Measurements from ENCODE around the gene ARMC12. TPM values are rescaled to one million over a fixed set of nuclear protein-coding genes. Genes with fewer than 3 reads are reported as not detected.

Gene ARMC12
- total RNA-seq, 4 donors from 2014 or later: 0.68 to 1.5 TPM; not detected in 2

DNA sequence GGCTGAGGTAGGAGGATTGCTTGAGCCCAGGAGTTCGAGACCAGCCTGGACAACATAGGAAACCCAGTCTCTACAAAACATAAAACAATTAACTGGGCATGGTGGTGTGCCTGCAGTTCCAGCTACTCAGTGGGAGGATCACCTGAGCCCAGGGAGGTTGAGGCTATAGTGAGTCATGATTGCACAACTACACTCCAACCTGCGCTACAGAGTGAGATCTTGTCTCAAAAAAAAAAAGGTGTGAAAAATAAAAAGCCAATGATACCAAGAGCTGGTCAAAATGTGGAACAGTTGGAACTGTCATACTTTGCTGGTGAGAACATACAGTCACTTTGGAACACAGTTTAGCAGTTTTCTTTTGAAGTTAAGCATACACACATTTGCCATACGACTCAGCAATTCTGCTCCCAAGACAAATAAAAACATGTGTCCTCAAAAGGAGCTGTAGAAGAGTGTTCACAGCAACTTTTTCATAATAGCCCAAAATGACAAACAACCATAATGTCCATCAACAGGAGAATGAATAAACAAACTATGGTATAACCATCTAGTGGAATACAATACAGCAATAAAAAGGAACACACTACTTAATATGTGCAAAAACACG is 26.5 kb upstream of the ARMC12 start:
- in situ Hi-C loops (cut with MboI; ENCODE audit: low pct_ligation_motif_present in 1 of 4, low pct_unique_long_range_greater_than_20kb in 1 of 4, low sequenced_read_pairs in 3 of 4): no loop called here
- 84% methylated on average over 4 of the region's 4 CpGs; no CpG with 5 or more reads in 1 of the 2 donors for WGBS, 2 donors (ENCODE audit: low coverage in 1 of 2)
- Histone ChIP-seq H3K27ac (no peak overlapping the region), H3K27me3 (no peaks in the 10 kb centered on the region), H3K4me3 (no peak overlapping the region), H3K36me3 (no peaks in the 10 kb centered on the region), H3K9me3 (no peaks in the 10 kb centered on the region), H3K4me1 (no peaks in the 10 kb centered on the region)
- intact Hi-C loops (cut with DNase I; ENCODE audit: low total_unique reads): no loop called here
- TF ChIP-seq POLR2A (IDR thresholded peaks at IDR 0.05): no peak
- TF ChIP-seq, protein P1, sequence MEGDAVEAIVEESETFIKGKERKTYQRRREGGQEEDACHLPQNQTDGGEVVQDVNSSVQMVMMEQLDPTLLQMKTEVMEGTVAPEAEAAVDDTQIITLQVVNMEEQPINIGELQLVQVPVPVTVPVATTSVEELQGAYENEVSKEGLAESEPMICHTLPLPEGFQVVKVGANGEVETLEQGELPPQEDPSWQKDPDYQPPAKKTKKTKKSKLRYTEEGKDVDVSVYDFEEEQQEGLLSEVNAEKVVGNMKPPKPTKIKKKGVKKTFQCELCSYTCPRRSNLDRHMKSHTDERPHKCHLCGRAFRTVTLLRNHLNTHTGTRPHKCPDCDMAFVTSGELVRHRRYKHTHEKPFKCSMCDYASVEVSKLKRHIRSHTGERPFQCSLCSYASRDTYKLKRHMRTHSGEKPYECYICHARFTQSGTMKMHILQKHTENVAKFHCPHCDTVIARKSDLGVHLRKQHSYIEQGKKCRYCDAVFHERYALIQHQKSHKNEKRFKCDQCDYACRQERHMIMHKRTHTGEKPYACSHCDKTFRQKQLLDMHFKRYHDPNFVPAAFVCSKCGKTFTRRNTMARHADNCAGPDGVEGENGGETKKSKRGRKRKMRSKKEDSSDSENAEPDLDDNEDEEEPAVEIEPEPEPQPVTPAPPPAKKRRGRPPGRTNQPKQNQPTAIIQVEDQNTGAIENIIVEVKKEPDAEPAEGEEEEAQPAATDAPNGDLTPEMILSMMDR (IDR thresholded peaks at IDR 0.05): no peak
- TF ChIP-seq POLR2AphosphoS5 (IDR thresholded peaks at IDR 0.05): no peak
- DNase-seq: no peak

DNA sequence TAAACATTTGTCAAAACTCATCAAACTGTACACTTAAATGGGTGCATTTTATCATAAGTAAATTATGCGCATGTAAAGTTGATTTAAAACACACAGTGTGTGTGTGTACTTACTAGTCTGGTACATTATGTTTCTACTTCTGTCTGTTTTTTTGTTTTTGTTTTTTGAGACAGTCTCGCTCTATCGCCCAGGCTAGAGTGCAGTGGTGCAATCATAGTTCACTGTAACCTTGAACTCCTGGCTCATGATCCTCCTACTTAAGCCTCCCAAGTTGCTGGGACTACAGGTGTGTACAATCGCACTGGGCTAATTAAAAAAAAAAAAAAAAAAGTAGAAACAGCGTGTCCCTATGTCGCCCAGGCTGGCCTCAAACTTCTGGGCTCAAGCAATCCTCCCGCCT is 25.1 kb upstream of the ARMC12 start:
- DNase-seq: no peak
- WGBS, 2 donors (ENCODE audit: low coverage in 1 of 2): 89 to 96% methylated on average over 6 to 7 of the region's 7 CpGs
- no peak for TF ChIP-seq EP300 (IDR thresholded peaks at IDR 0.05; ENCODE audit: low read depth)
- TF ChIP-seq POLR2AphosphoS5 (IDR thresholded peaks at IDR 0.05): no peak
- no peak for TF ChIP-seq POLR2A (IDR thresholded peaks at IDR 0.05)
- TF ChIP-seq, protein P1 (IDR thresholded peaks at IDR 0.05): no peak
- Histone ChIP-seq H3K4me3 (no peak overlapping the region), H3K27ac (no peak overlapping the region), H3K4me1 (peaks cover 0 to 1% (median 0%) of the 10 kb centered on the region in 4 donors), H3K27me3 (no peaks in the 10 kb centered on the region), H3K36me3 (no peaks in the 10 kb centered on the region), H3K9me3 (no peaks in the 10 kb centered on the region)
- in situ Hi-C loops (cut with MboI; ENCODE audit: low pct_ligation_motif_present in 1 of 4, low pct_unique_long_range_greater_than_20kb in 1 of 4, low sequenced_read_pairs in 3 of 4): no loop called here
- intact Hi-C loops (cut with DNase I; ENCODE audit: low total_unique reads): no loop called here

DNA sequence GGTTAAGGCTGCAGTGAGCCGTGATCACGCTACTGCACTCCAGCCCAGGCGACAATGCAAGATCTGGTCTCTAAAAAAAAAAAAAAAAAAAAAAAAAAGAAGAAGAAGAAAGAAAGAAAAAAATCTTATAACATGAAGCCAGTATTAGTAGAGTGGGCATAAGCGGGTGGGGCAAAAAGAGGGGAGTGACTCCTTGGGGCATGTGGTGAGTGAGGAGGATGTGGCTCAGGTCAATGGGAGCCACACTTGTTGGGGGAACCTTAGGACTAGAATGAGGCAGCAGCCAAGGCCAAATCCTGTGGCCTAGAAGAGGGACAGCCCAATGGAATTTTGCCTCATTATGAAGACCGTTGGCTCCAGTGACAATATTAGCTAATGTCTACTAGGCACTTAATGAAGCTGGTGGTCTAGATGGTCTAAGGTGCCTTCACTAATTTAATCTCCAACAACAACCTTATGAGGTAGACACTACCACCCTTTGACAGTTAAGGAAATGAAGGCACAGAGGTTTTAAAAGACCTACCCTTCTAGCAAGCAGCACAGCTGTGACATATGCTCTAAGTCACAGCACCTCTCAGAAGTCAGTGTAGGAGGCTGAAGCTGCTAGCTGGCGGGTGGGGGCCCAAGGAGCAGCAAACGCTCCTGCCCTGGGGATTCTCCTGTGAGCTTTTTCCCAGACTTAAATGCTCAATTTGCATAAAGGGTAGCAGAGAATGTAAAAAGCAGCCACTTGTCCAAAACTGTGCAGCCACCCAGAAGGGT is 23.6 kb upstream of the ARMC12 start:
- no peaks in the 10 kb centered on the region for H3K9me3 ChIP-seq
- H3K36me3 ChIP-seq: no peaks in the 10 kb centered on the region
- no peak overlapping the region for H3K4me3 ChIP-seq
- intact Hi-C loops (cut with DNase I; ENCODE audit: low total_unique reads): no loop called here
- whole genome bisulfite sequencing, 2 donors (ENCODE audit: low coverage in 1 of 2): 94% methylated on average over 7 of the region's 7 CpGs; no CpG with 5 or more reads in 1 of the 2 donors
- peaks cover 0 to 7% (median 4%) of the 10 kb centered on the region in 4 donors for H3K4me1 ChIP-seq
- H3K27me3 ChIP-seq: no peaks in the 10 kb centered on the region
- DNase-seq: no peak
- TF ChIP-seq, protein P1 (IDR thresholded peaks at IDR 0.05): no peak
- no peak for TF ChIP-seq POLR2A (IDR thresholded peaks at IDR 0.05)
- no peak for TF ChIP-seq EP300 (IDR thresholded peaks at IDR 0.05; ENCODE audit: low read depth)
- TF ChIP-seq POLR2AphosphoS5 (IDR thresholded peaks at IDR 0.05): no peak
- in situ Hi-C loops (cut with MboI; ENCODE audit: low pct_ligation_motif_present in 1 of 4, low pct_unique_long_range_greater_than_20kb in 1 of 4, low sequenced_read_pairs in 3 of 4): no loop called here
- H3K27ac ChIP-seq: no peak overlapping the region

DNA sequence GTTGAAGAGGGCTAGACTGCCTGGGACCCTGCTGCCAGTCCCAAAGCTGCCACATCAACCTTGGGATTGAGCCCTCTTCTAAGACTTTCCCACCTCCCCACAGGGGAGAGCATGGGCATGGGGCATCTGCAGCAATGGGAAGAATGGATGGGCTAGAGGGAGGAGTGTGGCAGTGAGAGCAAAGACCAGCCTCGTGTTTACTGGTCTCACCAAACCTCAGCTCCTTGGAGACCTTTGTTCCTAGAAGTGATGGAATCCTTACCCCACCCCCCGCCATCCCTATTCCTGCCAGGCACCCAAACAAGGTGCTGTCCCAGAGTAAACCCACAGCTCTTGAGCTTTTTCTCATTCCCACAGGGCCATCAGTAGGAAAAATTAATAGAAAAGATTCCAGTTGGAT is 20.0 kb upstream of the ARMC12 start:
- Histone ChIP-seq H3K27me3 (no peaks in the 10 kb centered on the region), H3K9me3 (no peaks in the 10 kb centered on the region), H3K36me3 (no peaks in the 10 kb centered on the region), H3K4me3 (no peak overlapping the region), H3K4me1 (peaks cover 16 to 41% (median 33%) of the 10 kb centered on the region in 4 donors), H3K27ac (no peak overlapping the region)
- TF ChIP-seq, protein P1 (IDR thresholded peaks at IDR 0.05): no peak
- TF ChIP-seq POLR2AphosphoS5 (IDR thresholded peaks at IDR 0.05): no peak
- no peak for TF ChIP-seq EP300 (IDR thresholded peaks at IDR 0.05; ENCODE audit: low read depth)
- TF ChIP-seq POLR2A (IDR thresholded peaks at IDR 0.05): no peak
- intact Hi-C loops (cut with DNase I; ENCODE audit: low total_unique reads) (no loop called here), in situ Hi-C loops (cut with MboI; ENCODE audit: low pct_ligation_motif_present in 1 of 4, low pct_unique_long_range_greater_than_20kb in 1 of 4, low sequenced_read_pairs in 3 of 4) (no loop called here)
- 64% methylated on average over 2 of the region's 2 CpGs; no CpG with 5 or more reads in 1 of the 2 donors for WGBS, 2 donors (ENCODE audit: low coverage in 1 of 2)
- DNase-seq: no peak

Measured in transverse colon (tissue), 4 donors.